Endothelial cell of umbilical vein (primary cell): Measurements from ENCODE around the gene PRDM2. TPM values are rescaled to one million over a fixed set of nuclear protein-coding genes. Genes with fewer than 3 reads are reported as not detected.

Experiments
- BruUV-seq: library from RNA; stranded (reverse); fragments of 400-500 nt; replicated peaks from 2 replicates; lab custom pipeline; 2021; lab: Mats Ljungman, UMichigan
- CTCF ChIA-PET: fragments of 300-600, 350-600 bp; sonication (Branson Sonifier 250); formaldehyde crosslinking; loops from one replicate; lab custom pipeline; 2021; ENCODE audit warnings: antibody characterized with exemption, inconsistent platforms; lab: Charles Lee
- POLR2A ChIA-PET: fragments of 300-600, 350-600 bp; sonication (Branson Sonifier 250); formaldehyde crosslinking; loops from one replicate; lab custom pipeline; 2021; ENCODE audit warnings: antibody characterized with exemption, inconsistent platforms; lab: Charles Lee
- DNase-seq: peaks from one replicate; pipeline ENCODE4 v3.0.0-alpha.2; 2011; ENCODE audit warnings: low read depth, low spot score
- FAIRE-seq: peaks from 2 replicates; lab custom pipeline; 2011; peaks lifted over from hg19 to GRCh38; lab: Jason Lieb, UNC
- H2AFZ ChIP-seq: 2 replicates; pipeline ENCODE4 v1.6.0; 2012; ENCODE audit warnings: low read depth, low read length, control low read depth, inconsistent platforms
- H3K27ac ChIP-seq: 2 replicates; pipeline ENCODE4 v1.5.1; 2011; ENCODE audit warnings: low read depth, mild to moderate bottlenecking, control low read depth, low read length, moderate library complexity; ENCODE audit not compliant: insufficient read depth
- H3K27me3 ChIP-seq, 2 experiments: 2 replicates each; pipeline versions ENCODE4 v1.6.0 to v1.6.1; 2011; ENCODE audit warnings: low read length in 2 of 2, mixed read lengths in 1 of 2; ENCODE audit not compliant: control insufficient read depth in 2 of 2, insufficient read depth in 2 of 2
- H3K36me3 ChIP-seq, 2 experiments: 2 replicates in 1 of 2; 3 replicates in 1 of 2; pipeline ENCODE4 v1.5.1; 2011; ENCODE audit warnings: low read length in 2 of 2, mild to moderate bottlenecking in 1 of 2, moderate library complexity in 1 of 2; ENCODE audit not compliant: control insufficient read depth in 2 of 2, insufficient read depth in 2 of 2; ENCODE audit errors: extremely low read depth in 1 of 2
- H3K4me1 ChIP-seq: 3 replicates; pipeline ENCODE4 v1.5.1; 2011; ENCODE audit warnings: mild to moderate bottlenecking, low read length; ENCODE audit not compliant: control insufficient read depth, insufficient read depth; ENCODE audit errors: extremely low read depth
- H3K4me2 ChIP-seq: 2 replicates; pipeline ENCODE4 v1.6.1; 2011; ENCODE audit warnings: low read length, control low read depth, mixed read lengths; ENCODE audit not compliant: insufficient read depth
- H3K4me3 ChIP-seq, 3 experiments: fragments of 200-600 bp in 1 of 3; sonication (generic), shearing (Covaris generic) in 1 of 3; replicated peaks in 1 of 3; 2 replicates each; pipeline ENCODE4 v1.5.1; 2011 to 2016; ENCODE audit warnings: control low read depth in 3 of 3, low read length in 3 of 3, mild to moderate bottlenecking in 2 of 3, inconsistent platforms in 1 of 3, low read depth in 1 of 3, moderate library complexity in 1 of 3; ENCODE audit not compliant: insufficient read depth in 1 of 3
- H3K79me2 ChIP-seq: 2 replicates; pipeline ENCODE4 v1.6.0; 2012; ENCODE audit warnings: low read length, inconsistent platforms; ENCODE audit not compliant: control insufficient read depth, insufficient read depth
- H3K9ac ChIP-seq: replicated peaks from 2 replicates; pipeline ENCODE3; 2011; ENCODE audit warnings: low read length, control low read depth; ENCODE audit not compliant: insufficient read depth; ENCODE audit errors: extremely low read depth
- H3K9me1 ChIP-seq: replicated peaks from 3 replicates; pipeline ENCODE4 v1.6.0; 2011; ENCODE audit warnings: mild to moderate bottlenecking, low read length; ENCODE audit not compliant: control insufficient read depth, insufficient read depth; ENCODE audit errors: extremely low read depth
- H3K9me3 ChIP-seq: replicated peaks from 2 replicates; pipeline ENCODE4 v1.5.1; 2012; ENCODE audit warnings: low read length, inconsistent platforms; ENCODE audit not compliant: control insufficient read depth, insufficient read depth
- H4K20me1 ChIP-seq: replicated peaks from 2 replicates; pipeline ENCODE3; 2011; ENCODE audit warnings: mild to moderate bottlenecking, low read length; ENCODE audit not compliant: control insufficient read depth, insufficient read depth; ENCODE audit errors: extremely low read depth
- EZH2 ChIP-seq: IDR thresholded peaks from 2 replicates; pipeline ENCODE4 v1.6.1; 2012; ENCODE audit warnings: borderline replicate concordance, low read depth, mild to moderate bottlenecking, moderate library complexity, low read length, inconsistent platforms; ENCODE audit not compliant: severe bottlenecking
- FOS ChIP-seq: IDR thresholded peaks from 2 replicates; pipeline ENCODE4 v1.6.1; 2011; ENCODE audit warnings: mild to moderate bottlenecking, low read length, moderate library complexity, borderline replicate concordance; ENCODE audit not compliant: insufficient read depth
- GATA2 ChIP-seq: IDR thresholded peaks from 2 replicates; pipeline ENCODE4 v1.7.0; 2011; ENCODE audit warnings: low read depth, mild to moderate bottlenecking, moderate library complexity, mixed read lengths, low read length; ENCODE audit not compliant: insufficient read length, insufficient read depth
- JUN ChIP-seq: IDR thresholded peaks from 2 replicates; pipeline ENCODE4 v1.6.1; 2011; ENCODE audit warnings: borderline replicate concordance, low read depth; ENCODE audit not compliant: insufficient read length, insufficient read depth
- MAX ChIP-seq: IDR thresholded peaks from 2 replicates; pipeline ENCODE4 v1.6.1; 2011; ENCODE audit not compliant: insufficient read depth, insufficient read length
- MYC ChIP-seq: IDR thresholded peaks from one replicate; pipeline ENCODE4 v1.6.1; 2011; ENCODE audit warnings: mild to moderate bottlenecking, low read depth, low read length
- POLR2A ChIP-seq: IDR thresholded peaks from 2 replicates; pipeline ENCODE4 v1.6.1; 2012; ENCODE audit warnings: low read depth, mild to moderate bottlenecking, control low read depth, low read length
- POLR2AphosphoS5 ChIP-seq: IDR thresholded peaks from 2 replicates; pipeline ENCODE4 v1.6.1; 2012; ENCODE audit warnings: low read depth, mild to moderate bottlenecking, control low read depth, low read length, moderate library complexity; ENCODE audit not compliant: insufficient read depth
- dilution Hi-C: fragments of 300-500 bp; cut with MboI; formaldehyde crosslinking; loops from one replicate; pipeline ENCODE4 v1.15.0; 2019; ENCODE audit warnings: low sequenced_read_pairs; ENCODE audit not compliant: extremely low pct_ligation_motif_present
- intact Hi-C: fragments of 100-400 bp; cut with micrococcal nuclease; formaldehyde crosslinking; loops from one replicate; pipeline ENCODE4 v1.10.0; 2022
- polyA plus RNA-seq, 4 experiments: library from polyadenylated mRNA; depleted of rRNA in 3 of 4; stranded (reverse) in 3 of 4; unstranded in 1 of 4; fragments of >200 nt; gene quantifications; 2 replicates each; pipeline versions ENCODE4 v1.2.1 to v1.2.3, GENCODE V29; 2011 to 2012; ENCODE audit warnings: missing spikeins in 1 of 4
- total RNA-seq: library from RNA; stranded (reverse); gene quantifications from 2 replicates; pipeline ENCODE4 v1.2.3, GENCODE V29; 2021
- TF ChIP-seq, protein P1 (sequence below), 2 donors: IDR thresholded peaks; 1 replicate in 1 of 2; 2 replicates in 1 of 2; pipeline ENCODE4 v1.5.1; 2011; ENCODE audit warnings: low read length in 2 of 2, mild to moderate bottlenecking in 2 of 2, moderate library complexity in 2 of 2, control low read depth in 1 of 2, inconsistent platforms in 1 of 2, low read depth in 1 of 2; ENCODE audit not compliant: insufficient read depth in 1 of 2; ENCODE audit errors: extremely low read depth in 1 of 2

PRDM2 gene
- total and polyA plus RNA-seq, 2 donors (not counting 3 experiments of a cell fraction or from before 2014, with no cell fraction given): 11.3 to 35.7 TPM

DNA sequence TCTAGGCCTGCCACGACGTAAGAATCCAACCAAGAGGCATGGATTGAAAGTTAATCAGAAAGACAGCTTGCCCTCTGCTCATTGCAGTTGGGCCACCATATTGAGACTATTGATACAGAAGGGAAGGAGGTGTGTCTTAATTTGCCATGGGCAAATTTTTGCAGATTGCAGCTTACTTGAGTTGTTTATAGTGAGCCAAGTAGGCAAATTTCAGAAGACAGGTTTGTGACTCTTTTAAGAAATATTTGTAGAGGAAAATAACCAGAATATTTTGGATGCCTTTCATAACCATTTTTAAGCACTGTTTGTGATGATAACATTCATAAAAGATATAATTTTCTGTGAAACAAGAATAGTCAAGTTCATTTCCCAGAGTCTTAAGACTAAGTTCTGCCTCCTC is 74.1 kb downstream of the PRDM2 start:
- no peak overlapping the region for H2AFZ ChIP-seq
- no peak overlapping the region for H3K9ac ChIP-seq
- BruUV-seq: no TSS peak
- no peak overlapping the region for H3K27ac ChIP-seq
- POLR2A ChIA-PET: no interaction called here
- TF ChIP-seq MAX (no peak), FOS (no peak), JUN (no peak), GATA2 (no peak), POLR2AphosphoS5 (no peak), MYC (no peak), POLR2A (no peak), EZH2 (no peak)
- TF ChIP-seq, protein P1, sequence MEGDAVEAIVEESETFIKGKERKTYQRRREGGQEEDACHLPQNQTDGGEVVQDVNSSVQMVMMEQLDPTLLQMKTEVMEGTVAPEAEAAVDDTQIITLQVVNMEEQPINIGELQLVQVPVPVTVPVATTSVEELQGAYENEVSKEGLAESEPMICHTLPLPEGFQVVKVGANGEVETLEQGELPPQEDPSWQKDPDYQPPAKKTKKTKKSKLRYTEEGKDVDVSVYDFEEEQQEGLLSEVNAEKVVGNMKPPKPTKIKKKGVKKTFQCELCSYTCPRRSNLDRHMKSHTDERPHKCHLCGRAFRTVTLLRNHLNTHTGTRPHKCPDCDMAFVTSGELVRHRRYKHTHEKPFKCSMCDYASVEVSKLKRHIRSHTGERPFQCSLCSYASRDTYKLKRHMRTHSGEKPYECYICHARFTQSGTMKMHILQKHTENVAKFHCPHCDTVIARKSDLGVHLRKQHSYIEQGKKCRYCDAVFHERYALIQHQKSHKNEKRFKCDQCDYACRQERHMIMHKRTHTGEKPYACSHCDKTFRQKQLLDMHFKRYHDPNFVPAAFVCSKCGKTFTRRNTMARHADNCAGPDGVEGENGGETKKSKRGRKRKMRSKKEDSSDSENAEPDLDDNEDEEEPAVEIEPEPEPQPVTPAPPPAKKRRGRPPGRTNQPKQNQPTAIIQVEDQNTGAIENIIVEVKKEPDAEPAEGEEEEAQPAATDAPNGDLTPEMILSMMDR (IDR thresholded peaks at IDR 0.05; ENCODE audit: extremely low read depth in 1 of 2, insufficient read depth in 1 of 2, low read depth in 1 of 2, low read length in 2 of 2): no peak
- intact Hi-C loops: no loop called here
- no peak overlapping the region for H3K4me2 ChIP-seq
- CTCF ChIA-PET: interaction anchor here (0.6 to 1.8 kb wide), 2 partner anchors 10 to 25 kb away, joined by 3 to 4 read pairs; no protein-coding TSS in a partner anchor
- H3K4me1 ChIP-seq: no peaks in the 10 kb centered on the region
- H3K9me1 ChIP-seq: no peaks in the 10 kb centered on the region
- no peak for DNase-seq
- H3K9me3 ChIP-seq: no peaks in the 10 kb centered on the region
- H3K4me3 ChIP-seq: no peak overlapping the region
- H3K27me3 ChIP-seq: no peaks in the 10 kb centered on the region
- H4K20me1 ChIP-seq: peaks cover 3% of the 10 kb centered on the region
- H3K36me3 ChIP-seq: peaks cover 7 to 14% of the 10 kb centered on the region in 2 experiments
- H3K79me2 ChIP-seq: peaks cover 54% of the 10 kb centered on the region
- dilution Hi-C loops: no loop called here
- no peak for FAIRE-seq
